ENCODE results near the gene IL36RN.
"Not testable (repeated sequence)": the region's sequence is repeated elsewhere in the genome, so short reads cannot be mapped to it uniquely, and the experiment has no call there.

Gene IL36RN

GRCh38 chr2:113075030-113075429 lies 16.0 kb downstream of the IL36RN start:
- no peak for DNase-seq (ENCODE audit: low read depth)

- DNase-seq (ENCODE audit: low read depth) = no peak
Measured at GRCh38 chr2:113075600-113075999, 16.6 kb downstream of the IL36RN start.

GRCh38 chr2:113076954-113077669 lies 18.1 kb downstream of the IL36RN start:
- DNase-seq (ENCODE audit: low read depth) = no peak

- no peak for DNase-seq (ENCODE audit: low read depth)
Measured at GRCh38 chr2:113077921-113078320, 18.9 kb downstream of the IL36RN start.

GRCh38 chr2:113078350-113078839 lies 19.4 kb downstream of the IL36RN start:
- DNase-seq (ENCODE audit: low read depth) = no peak

- no peak for DNase-seq (ENCODE audit: low read depth)
Measured at GRCh38 chr2:113079131-113079530, 20.1 kb downstream of the IL36RN start.

- no peak for DNase-seq (ENCODE audit: low read depth)
Measured at GRCh38 chr2:113080134-113080533, 21.1 kb downstream of the IL36RN start.

GRCh38 chr2:113081488-113082210 lies 22.7 kb downstream of the IL36RN start:
- DNase-seq (ENCODE audit: low read depth) = no peak

GRCh38 chr2:113083296-113083695 lies 24.3 kb downstream of the IL36RN start:
- DNase-seq (ENCODE audit: low read depth) = no peak

GRCh38 chr2:113084249-113085000 lies 25.4 kb downstream of the IL36RN start:
- no peak for DNase-seq (ENCODE audit: low read depth)

- no peak for DNase-seq (ENCODE audit: low read depth)
Measured at GRCh38 chr2:113085542-113085941, 26.5 kb downstream of the IL36RN start.

- DNase-seq (ENCODE audit: low read depth) = no peak
Measured at GRCh38 chr2:113088213-113088992, 29.4 kb downstream of the IL36RN start.

- DNase-seq (ENCODE audit: low read depth) = no peak
Measured at GRCh38 chr2:113089916-113090315, 30.9 kb downstream of the IL36RN start.

GRCh38 chr2:113091231-113091896 lies 32.4 kb downstream of the IL36RN start:
- DNase-seq (ENCODE audit: low read depth) = no peak

- DNase-seq (ENCODE audit: low read depth) = no peak
Measured at GRCh38 chr2:113092864-113093612, 34.0 kb downstream of the IL36RN start.

GRCh38 chr2:113093613-113093977 lies 34.6 kb downstream of the IL36RN start:
- DNase-seq (ENCODE audit: low read depth) = no peak

- DNase-seq (ENCODE audit: low read depth) = not testable (repeated sequence)
Measured at GRCh38 chr2:113096306-113096705, 37.3 kb downstream of the IL36RN start.

- DNase-seq (ENCODE audit: low read depth) = not testable (repeated sequence)
Measured at GRCh38 chr2:113096842-113097618, 38.0 kb downstream of the IL36RN start.

GRCh38 chr2:113098041-113098440 lies 39.0 kb downstream of the IL36RN start:
- DNase-seq (ENCODE audit: low read depth) = no peak

- DNase-seq (ENCODE audit: low read depth) = no peak
Measured at GRCh38 chr2:113098532-113098931, 39.5 kb downstream of the IL36RN start.

All from stimulated activated CD4-positive, alpha-beta T cell treated with anti-CD3 and anti-CD28 coated beads, Interleukin-2, amount 100 ng/mL, for 4 hours (primary cell).